Esophagus squamous epithelium (tissue), 4 donors: ENCODE data around the gene SPACDR.

Source experiments
- POLR2A ChIP-seq, 4 donors: fragments of 450-650 bp; IDR thresholded peaks; one replicate each; pipeline ENCODE4 v1.6.1; 2017; ENCODE audit warnings: antibody characterized with exemption in 4 of 4, mild to moderate bottlenecking in 4 of 4, moderate library complexity in 3 of 4
- TF ChIP-seq, protein P1 (sequence below), 6 experiments: fragments of 450-650 bp in 4 of 6; fragments of 200-600 bp in 2 of 6; sonication (generic) in 2 of 6; IDR thresholded peaks; one replicate each; pipeline ENCODE4 v1.5.1; 2016 to 2019; ENCODE audit warnings: antibody characterized with exemption in 6 of 6, mild to moderate bottlenecking in 4 of 6, moderate library complexity in 4 of 6

- TF ChIP-seq, protein P1, sequence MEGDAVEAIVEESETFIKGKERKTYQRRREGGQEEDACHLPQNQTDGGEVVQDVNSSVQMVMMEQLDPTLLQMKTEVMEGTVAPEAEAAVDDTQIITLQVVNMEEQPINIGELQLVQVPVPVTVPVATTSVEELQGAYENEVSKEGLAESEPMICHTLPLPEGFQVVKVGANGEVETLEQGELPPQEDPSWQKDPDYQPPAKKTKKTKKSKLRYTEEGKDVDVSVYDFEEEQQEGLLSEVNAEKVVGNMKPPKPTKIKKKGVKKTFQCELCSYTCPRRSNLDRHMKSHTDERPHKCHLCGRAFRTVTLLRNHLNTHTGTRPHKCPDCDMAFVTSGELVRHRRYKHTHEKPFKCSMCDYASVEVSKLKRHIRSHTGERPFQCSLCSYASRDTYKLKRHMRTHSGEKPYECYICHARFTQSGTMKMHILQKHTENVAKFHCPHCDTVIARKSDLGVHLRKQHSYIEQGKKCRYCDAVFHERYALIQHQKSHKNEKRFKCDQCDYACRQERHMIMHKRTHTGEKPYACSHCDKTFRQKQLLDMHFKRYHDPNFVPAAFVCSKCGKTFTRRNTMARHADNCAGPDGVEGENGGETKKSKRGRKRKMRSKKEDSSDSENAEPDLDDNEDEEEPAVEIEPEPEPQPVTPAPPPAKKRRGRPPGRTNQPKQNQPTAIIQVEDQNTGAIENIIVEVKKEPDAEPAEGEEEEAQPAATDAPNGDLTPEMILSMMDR (IDR thresholded peaks at IDR 0.05) = no peak
- TF ChIP-seq POLR2A (IDR thresholded peaks at IDR 0.05) = no peak
Measured at GRCh38 chr7:100452513-100452912, 11.5 kb downstream of the SPACDR start.
